ENCODE measurements around the gene XRCC1. TPM values are rescaled to one million over a fixed set of nuclear protein-coding genes. Genes with fewer than 3 reads are reported as not detected.
"Not testable (repeated sequence)": the region's sequence is repeated elsewhere in the genome, so short reads cannot be mapped to it uniquely, and the experiment has no call there.

Gene XRCC1
- total RNA-seq, 1 experiment from 2014 or later = 20.1 TPM

DNA sequence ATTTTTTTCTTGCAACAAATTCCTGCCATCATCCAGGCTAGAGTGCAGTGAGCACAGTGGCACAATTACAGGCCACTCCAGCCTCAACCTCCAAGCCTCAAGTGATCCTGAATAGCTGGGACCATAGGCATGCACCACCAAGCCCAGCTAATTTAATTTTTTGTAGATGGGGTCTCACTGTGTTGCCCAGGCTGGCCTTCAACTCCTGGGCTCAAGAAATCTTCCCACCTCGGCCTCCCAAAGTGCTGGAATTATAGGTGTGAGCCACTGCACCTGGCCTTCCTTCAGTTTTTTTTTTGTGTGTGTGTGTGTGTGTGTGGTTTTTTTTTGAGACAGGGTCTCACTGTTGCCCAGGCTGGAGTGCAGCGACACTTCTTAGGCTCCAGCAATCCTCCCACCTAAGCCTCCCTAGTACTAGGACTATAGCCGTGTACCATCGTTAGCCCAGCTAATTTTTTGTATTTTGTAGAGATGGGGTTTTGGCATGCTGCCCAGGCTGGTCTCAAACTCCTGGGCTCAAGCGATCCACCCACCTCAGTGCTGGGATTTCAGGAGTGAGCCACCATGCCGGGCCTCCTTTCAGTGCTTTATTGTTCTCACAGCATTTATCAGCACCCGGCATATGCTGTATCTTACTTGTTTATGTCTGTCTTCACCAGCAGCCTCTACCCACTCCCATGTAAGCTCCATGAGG lies 30.7 kb upstream of the XRCC1 start:
- no peaks in the 10 kb centered on the region for H3K9me3 ChIP-seq (ENCODE audit: control insufficient read depth, insufficient read depth, low read depth, low read length)
- no peak for DNase-seq (ENCODE audit: low read depth, low spot score)
- in situ Hi-C loops (cut with HindIII; ENCODE audit: low pct_unique_long_range_greater_than_20kb, low sequenced_read_pairs) (no loop called here), intact Hi-C loops (cut with micrococcal nuclease; ENCODE audit: unreplicated experiment) (no loop called here)
- H3K36me3 ChIP-seq (ENCODE audit: control insufficient read depth, insufficient read depth, low read length) = no peaks in the 10 kb centered on the region
- ATAC-seq = no peak
- ChIA-PET POLR2A (no interaction called here), CTCF (no interaction called here)
- no peaks in the 10 kb centered on the region for H3K27me3 ChIP-seq (ENCODE audit: control insufficient read depth, insufficient read depth, low read length)
- no peak overlapping the region for H3K4me3 ChIP-seq (ENCODE audit: low read depth in 2 of 2, low read length in 2 of 2)
- no TSS peak for BruUV-seq (replicated peaks)
- no peaks in the 10 kb centered on the region for H3K4me1 ChIP-seq (ENCODE audit: control insufficient read depth, insufficient read depth, low read length)
- H3K27ac ChIP-seq (ENCODE audit: low read length) = no peak overlapping the region
- TF ChIP-seq SIN3A (IDR thresholded peaks at IDR 0.05; ENCODE audit: borderline replicate concordance, insufficient read depth, low read depth, low read length) (no peak), TCF7L2 (IDR thresholded peaks at IDR 0.05; ENCODE audit: low read depth, low read length) (no peak), POLR2AphosphoS5 (IDR thresholded peaks at IDR 0.05; ENCODE audit: low read depth, low read length) (no peak)
- TF ChIP-seq, protein P1, sequence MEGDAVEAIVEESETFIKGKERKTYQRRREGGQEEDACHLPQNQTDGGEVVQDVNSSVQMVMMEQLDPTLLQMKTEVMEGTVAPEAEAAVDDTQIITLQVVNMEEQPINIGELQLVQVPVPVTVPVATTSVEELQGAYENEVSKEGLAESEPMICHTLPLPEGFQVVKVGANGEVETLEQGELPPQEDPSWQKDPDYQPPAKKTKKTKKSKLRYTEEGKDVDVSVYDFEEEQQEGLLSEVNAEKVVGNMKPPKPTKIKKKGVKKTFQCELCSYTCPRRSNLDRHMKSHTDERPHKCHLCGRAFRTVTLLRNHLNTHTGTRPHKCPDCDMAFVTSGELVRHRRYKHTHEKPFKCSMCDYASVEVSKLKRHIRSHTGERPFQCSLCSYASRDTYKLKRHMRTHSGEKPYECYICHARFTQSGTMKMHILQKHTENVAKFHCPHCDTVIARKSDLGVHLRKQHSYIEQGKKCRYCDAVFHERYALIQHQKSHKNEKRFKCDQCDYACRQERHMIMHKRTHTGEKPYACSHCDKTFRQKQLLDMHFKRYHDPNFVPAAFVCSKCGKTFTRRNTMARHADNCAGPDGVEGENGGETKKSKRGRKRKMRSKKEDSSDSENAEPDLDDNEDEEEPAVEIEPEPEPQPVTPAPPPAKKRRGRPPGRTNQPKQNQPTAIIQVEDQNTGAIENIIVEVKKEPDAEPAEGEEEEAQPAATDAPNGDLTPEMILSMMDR (IDR thresholded peaks at IDR 0.05) = no peak
- TF ChIP-seq, protein P2, sequence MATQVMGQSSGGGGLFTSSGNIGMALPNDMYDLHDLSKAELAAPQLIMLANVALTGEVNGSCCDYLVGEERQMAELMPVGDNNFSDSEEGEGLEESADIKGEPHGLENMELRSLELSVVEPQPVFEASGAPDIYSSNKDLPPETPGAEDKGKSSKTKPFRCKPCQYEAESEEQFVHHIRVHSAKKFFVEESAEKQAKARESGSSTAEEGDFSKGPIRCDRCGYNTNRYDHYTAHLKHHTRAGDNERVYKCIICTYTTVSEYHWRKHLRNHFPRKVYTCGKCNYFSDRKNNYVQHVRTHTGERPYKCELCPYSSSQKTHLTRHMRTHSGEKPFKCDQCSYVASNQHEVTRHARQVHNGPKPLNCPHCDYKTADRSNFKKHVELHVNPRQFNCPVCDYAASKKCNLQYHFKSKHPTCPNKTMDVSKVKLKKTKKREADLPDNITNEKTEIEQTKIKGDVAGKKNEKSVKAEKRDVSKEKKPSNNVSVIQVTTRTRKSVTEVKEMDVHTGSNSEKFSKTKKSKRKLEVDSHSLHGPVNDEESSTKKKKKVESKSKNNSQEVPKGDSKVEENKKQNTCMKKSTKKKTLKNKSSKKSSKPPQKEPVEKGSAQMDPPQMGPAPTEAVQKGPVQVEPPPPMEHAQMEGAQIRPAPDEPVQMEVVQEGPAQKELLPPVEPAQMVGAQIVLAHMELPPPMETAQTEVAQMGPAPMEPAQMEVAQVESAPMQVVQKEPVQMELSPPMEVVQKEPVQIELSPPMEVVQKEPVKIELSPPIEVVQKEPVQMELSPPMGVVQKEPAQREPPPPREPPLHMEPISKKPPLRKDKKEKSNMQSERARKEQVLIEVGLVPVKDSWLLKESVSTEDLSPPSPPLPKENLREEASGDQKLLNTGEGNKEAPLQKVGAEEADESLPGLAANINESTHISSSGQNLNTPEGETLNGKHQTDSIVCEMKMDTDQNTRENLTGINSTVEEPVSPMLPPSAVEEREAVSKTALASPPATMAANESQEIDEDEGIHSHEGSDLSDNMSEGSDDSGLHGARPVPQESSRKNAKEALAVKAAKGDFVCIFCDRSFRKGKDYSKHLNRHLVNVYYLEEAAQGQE (IDR thresholded peaks at IDR 0.05; ENCODE audit: insufficient read depth in 1 of 2, low read depth in 2 of 2, low read length in 1 of 2) = no peak

DNA sequence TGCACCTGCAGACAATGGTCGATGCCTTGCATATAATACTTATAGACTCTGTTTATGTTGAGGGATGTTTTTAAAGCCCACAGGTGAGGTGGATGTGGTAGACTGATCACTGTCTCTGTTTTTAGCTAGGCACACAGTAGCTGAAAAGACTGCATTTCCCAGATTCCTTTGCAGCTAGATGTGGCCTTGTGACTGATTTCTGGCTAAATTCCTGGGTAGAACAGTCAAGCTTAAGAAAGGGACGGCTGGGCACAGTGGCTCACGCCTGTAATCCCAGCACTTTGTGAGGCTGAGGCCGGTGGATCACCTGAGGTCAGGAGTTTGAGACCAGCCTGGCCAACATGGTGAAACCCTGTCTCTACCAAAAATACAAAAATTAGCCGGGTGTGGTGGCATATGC lies 25.0 kb upstream of the XRCC1 start:
- in situ Hi-C loops (cut with HindIII; ENCODE audit: low pct_unique_long_range_greater_than_20kb, low sequenced_read_pairs) = not testable (repeated sequence)

DNA sequence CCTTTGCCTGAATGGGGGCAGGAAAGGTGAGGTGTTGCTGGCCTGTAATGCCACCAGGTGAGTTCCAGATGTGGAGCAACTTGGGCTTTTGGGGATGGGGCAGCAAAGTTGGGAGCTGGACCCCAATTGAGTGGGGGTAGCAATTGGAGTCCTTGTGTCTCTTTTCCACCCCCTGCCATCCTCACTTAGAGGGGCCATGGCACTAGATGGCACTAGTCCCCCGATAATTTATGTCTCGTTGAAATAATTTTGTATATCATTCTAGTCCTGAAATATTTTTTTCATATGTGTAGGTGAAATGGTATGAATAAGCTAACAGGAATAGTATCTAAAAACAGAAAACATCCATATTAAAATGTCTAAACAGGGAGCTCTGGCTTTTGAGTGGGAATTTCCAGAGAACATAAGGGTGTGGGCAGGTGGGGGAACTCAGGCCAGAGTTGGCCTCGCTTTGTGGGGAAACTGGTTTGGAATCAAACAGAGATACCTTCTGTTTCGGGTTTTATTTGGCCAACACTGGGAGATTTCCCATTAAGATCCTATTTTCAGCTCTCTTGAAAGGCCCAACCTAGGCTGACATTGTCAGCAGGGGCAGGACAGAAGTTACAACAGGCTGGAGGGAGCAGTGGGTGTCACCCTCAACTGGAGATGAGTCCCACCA lies 24.4 kb upstream of the XRCC1 start:
- Histone ChIP-seq H3K27me3 (ENCODE audit: control insufficient read depth, insufficient read depth, low read length) (no peaks in the 10 kb centered on the region), H3K4me3 (ENCODE audit: low read depth in 2 of 2, low read length in 2 of 2) (no peak overlapping the region), H3K27ac (ENCODE audit: low read length) (no peak overlapping the region), H3K4me1 (ENCODE audit: control insufficient read depth, insufficient read depth, low read length) (peaks cover 7% of the 10 kb centered on the region; the same call in 1 of the 2 replicates), H3K9me3 (ENCODE audit: control insufficient read depth, insufficient read depth, low read depth, low read length) (no peaks in the 10 kb centered on the region), H3K36me3 (ENCODE audit: control insufficient read depth, insufficient read depth, low read length) (peaks cover 6% of the 10 kb centered on the region; the same call in 1 of the 2 replicates)
- DNase-seq (ENCODE audit: low read depth, low spot score) = no peak
- intact Hi-C loops (cut with micrococcal nuclease; ENCODE audit: unreplicated experiment) = no loop called here
- BruUV-seq (replicated peaks) = TSS peak; percentile 58
- ATAC-seq = no peak
- in situ Hi-C loops (cut with HindIII; ENCODE audit: low pct_unique_long_range_greater_than_20kb, low sequenced_read_pairs) = no loop called here
- TF ChIP-seq POLR2AphosphoS5 (IDR thresholded peaks at IDR 0.05; ENCODE audit: low read depth, low read length) = no peak
- no peak for TF ChIP-seq TCF7L2 (IDR thresholded peaks at IDR 0.05; ENCODE audit: low read depth, low read length)
- TF ChIP-seq, protein P1 (IDR thresholded peaks at IDR 0.05) = no peak; the same call in 1 of the 2 replicates
- no peak for TF ChIP-seq SIN3A (IDR thresholded peaks at IDR 0.05; ENCODE audit: borderline replicate concordance, insufficient read depth, low read depth, low read length)
- TF ChIP-seq, protein P2 (IDR thresholded peaks at IDR 0.05; ENCODE audit: insufficient read depth in 1 of 2, low read depth in 2 of 2, low read length in 1 of 2) = no peak
- ChIA-PET POLR2A (no interaction called here), CTCF (no interaction called here)

More for the DNA sequence above, 25.0 kb upstream of the XRCC1 start:
- H3K27me3 ChIP-seq (ENCODE audit: control insufficient read depth, insufficient read depth, low read length); CTCF ChIA-PET; H3K27ac ChIP-seq (ENCODE audit: low read length); H3K4me1 ChIP-seq (ENCODE audit: control insufficient read depth, insufficient read depth, low read length); BruUV-seq (replicated peaks); POLR2A ChIA-PET; intact Hi-C loops (cut with micrococcal nuclease; ENCODE audit: unreplicated experiment); DNase-seq (ENCODE audit: low read depth, low spot score); H3K9me3 ChIP-seq (ENCODE audit: control insufficient read depth, insufficient read depth, low read depth, low read length); H3K36me3 ChIP-seq (ENCODE audit: control insufficient read depth, insufficient read depth, low read length); H3K4me3 ChIP-seq (ENCODE audit: low read depth in 2 of 2, low read length in 2 of 2); ATAC-seq: not testable (repeated sequence)
